Measurements from ENCODE around the gene TMEM255B. TPM values are rescaled to one million over a fixed set of nuclear protein-coding genes. Genes with fewer than 3 reads are reported as not detected.

TMEM255B gene
- total and polyA plus RNA-seq, 11 donors, result 1.4 to 20.3 (median 4.4) TPM

DNA sequence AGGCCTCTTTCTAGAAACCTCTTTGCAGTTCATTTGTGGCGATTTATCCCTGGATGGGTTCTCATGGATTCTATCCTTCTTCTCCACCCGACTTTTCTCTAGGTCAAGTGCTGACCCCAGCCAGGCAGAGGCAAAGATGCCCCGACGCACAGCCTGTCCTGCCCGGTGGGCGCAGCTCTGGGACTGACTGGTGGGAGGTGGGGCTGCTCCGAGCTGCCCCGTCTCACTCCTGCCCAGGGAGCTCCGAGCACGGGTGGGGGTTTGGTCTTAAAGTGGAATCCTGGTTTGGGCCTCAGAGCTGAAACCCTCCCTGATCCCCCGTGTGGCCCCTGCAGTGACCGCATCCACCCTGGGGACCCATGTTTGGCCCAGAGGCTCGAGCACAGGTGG, 60.3 kb downstream of the TMEM255B start:
- H3K4me3 ChIP-seq, result peak overlapping the region in 1 of 12 donors; percentile 12
- peak overlapping the region in 5 of 12 donors; percentile 13 to 89 (median 87) for H3K27ac ChIP-seq
- intact Hi-C loops (cut with DNase I), result loop anchor here in 7 of 10 donors (5.0 kb wide), 5 partner anchors 43 to 408 kb away; partner anchors contain the start of gene GAS6 (in 2 of the 7)
- H3K36me3 ChIP-seq, result peaks cover 4 to 33% (median 22%) of the 10 kb centered on the region in 9 donors
- peaks cover 19 to 71% (median 58%) of the 10 kb centered on the region in 12 donors for H3K4me1 ChIP-seq
- DNase-seq, result peak in 1 of 5 donors; percentile 60
- no peaks in the 10 kb centered on the region for H3K27me3 ChIP-seq
- 84 to 92% (median 88%) methylated on average over 11 to 13 of the region's 13 CpGs for WGBS, 4 donors
- H3K9me3 ChIP-seq, result no peaks in the 10 kb centered on the region
- TF ChIP-seq POLR2A (IDR thresholded peaks at IDR 0.05), result no peak
- TF ChIP-seq, protein P1, sequence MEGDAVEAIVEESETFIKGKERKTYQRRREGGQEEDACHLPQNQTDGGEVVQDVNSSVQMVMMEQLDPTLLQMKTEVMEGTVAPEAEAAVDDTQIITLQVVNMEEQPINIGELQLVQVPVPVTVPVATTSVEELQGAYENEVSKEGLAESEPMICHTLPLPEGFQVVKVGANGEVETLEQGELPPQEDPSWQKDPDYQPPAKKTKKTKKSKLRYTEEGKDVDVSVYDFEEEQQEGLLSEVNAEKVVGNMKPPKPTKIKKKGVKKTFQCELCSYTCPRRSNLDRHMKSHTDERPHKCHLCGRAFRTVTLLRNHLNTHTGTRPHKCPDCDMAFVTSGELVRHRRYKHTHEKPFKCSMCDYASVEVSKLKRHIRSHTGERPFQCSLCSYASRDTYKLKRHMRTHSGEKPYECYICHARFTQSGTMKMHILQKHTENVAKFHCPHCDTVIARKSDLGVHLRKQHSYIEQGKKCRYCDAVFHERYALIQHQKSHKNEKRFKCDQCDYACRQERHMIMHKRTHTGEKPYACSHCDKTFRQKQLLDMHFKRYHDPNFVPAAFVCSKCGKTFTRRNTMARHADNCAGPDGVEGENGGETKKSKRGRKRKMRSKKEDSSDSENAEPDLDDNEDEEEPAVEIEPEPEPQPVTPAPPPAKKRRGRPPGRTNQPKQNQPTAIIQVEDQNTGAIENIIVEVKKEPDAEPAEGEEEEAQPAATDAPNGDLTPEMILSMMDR (IDR thresholded peaks at IDR 0.05), result no peak
- ATAC-seq, result no peak

DNA sequence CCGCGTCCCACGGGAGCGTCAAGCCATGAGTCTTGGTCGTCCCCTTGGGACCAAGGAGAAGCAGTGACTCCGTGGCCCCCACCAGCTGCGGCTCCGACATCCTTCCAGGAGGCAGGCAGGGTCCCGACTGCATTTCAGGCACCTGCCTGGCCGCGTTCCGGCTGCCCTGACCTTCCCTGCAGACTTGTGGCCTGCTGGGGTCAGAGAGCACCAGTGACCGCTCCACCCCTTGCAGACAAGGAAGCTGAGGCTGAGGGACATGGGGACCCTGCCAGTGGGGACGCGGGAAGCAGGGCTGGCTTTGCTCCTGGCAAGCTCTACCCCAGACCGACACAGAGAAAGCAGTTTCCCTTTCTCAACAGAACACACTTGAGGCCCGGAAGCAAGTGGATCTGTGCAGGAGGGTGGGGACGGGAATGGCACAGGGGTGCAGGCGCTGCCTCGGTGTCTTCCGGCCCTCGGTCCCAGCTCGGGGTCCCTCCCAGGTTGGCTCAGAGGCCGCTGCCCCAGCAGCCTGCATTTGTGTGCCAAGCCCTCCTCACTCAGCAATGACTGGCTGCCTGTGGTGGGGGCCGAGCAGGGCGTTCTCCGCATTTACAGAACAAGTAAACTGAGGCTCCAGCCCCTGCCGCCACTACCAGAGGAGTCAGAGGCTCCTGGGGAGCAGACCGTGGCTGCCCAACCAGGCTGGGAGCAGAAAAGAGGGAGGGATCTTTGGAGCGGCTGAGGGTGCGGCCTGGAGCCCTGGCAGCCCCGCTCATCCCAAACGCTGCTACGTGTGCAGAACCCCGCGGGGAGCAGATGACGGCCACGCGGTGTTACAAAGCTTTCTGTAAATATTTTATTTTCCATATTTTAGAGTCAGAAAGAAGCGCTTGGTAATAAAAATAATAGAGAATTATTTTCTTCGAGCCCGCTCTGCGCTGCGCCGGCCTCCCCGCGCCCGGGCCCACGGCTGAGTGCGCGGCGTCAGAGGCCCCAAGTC, 61.0 kb downstream of the TMEM255B start:
- intact Hi-C loops (cut with DNase I), result loop anchor here (2.0 to 5.0 kb wide), 7 partner anchors 17 to 407 kb away; partner anchors contain the start of gene GAS6 (in 5 of the 10)
- H3K27me3 ChIP-seq, result no peaks in the 10 kb centered on the region
- no peaks in the 10 kb centered on the region for H3K9me3 ChIP-seq
- no peak for ATAC-seq
- WGBS, 4 donors, result 78 to 89% (median 86%) methylated on average over 42 to 52 of the region's 52 CpGs
- H3K36me3 ChIP-seq, result peaks cover 4 to 34% (median 28%) of the 10 kb centered on the region in 9 donors
- peaks cover 19 to 71% (median 58%) of the 10 kb centered on the region in 12 donors for H3K4me1 ChIP-seq
- H3K4me3 ChIP-seq, result peak overlapping the region in 6 of 12 donors; percentile 22 to 33 (median 24)
- H3K27ac ChIP-seq, result peak overlapping the region in 11 of 12 donors; percentile 65 to 89 (median 84)
- DNase-seq, result peak in 1 of 5 donors; percentile 60
- TF ChIP-seq POLR2A (IDR thresholded peaks at IDR 0.05), result no peak
- TF ChIP-seq, protein P1 (IDR thresholded peaks at IDR 0.05), result no peak

DNA sequence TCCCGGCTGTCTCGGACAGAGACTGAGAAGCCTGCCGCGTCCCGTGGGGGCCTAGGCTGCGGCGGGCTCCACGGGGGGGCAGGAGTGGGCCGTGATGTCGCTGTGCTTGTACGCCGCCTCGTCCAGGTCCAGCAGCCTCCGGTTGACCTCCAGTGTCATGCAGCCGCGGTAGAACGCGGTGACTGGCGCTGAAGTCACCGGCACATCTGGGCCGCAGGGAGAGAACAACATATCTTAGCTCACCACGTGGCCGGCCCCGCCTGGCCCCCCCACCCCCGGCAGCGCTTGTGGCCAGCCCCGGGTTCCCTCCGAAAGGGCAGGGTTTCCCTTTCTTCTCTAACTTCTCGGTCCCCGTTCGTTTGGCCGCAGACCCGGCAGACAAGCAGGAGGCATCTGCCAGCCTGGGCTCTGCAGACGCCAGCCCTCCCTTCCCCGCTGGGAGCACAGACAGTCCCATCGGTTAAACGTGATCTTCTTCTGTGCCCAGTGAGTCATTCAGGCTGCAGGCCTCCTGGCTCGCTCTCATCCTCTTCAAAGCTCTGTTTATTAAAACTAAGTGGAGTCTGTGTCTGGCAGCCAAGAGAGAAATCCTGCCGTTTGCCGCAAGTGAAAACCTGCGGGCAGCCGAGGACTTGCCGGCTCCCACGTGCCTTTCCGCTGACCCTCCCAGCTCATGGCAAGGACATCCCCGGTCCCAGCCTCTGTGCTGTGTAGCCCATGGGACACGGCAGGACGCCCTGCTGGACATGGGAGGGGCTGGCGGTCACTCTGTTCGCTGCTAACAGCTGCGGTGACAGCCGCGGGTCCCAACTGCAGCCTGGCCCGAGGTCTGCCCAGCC, 62.0 kb downstream of the TMEM255B start:
- intact Hi-C loops (cut with DNase I), result loop anchor here in 6 of 10 donors (1.0 to 5.0 kb wide), 4 partner anchors 16 to 42 kb away; partner anchors contain the start of gene GAS6 (in 3 of the 6)
- TF ChIP-seq, protein P1 (IDR thresholded peaks at IDR 0.05), result peak in 6 of 12 donors; percentile 9 to 42 (median 21)
- peak in 1 of 2 donors; percentile 20 for TF ChIP-seq POLR2A (IDR thresholded peaks at IDR 0.05)
- 8 to 18% (median 13%) methylated on average over 34 to 54 of the region's 54 CpGs for WGBS, 4 donors
- ATAC-seq (peak; percentile 78 to 83 (median 82)), DNase-seq (peak; percentile 78 to 90 (median 86))
- peaks cover 19 to 66% (median 56%) of the 10 kb centered on the region in 12 donors for H3K4me1 ChIP-seq
- peak overlapping the region in 8 of 12 donors; percentile 8 to 33 (median 22) for H3K4me3 ChIP-seq
- H3K36me3 ChIP-seq, result peaks cover 4 to 44% (median 38%) of the 10 kb centered on the region in 9 donors
- no peaks in the 10 kb centered on the region for H3K9me3 ChIP-seq
- H3K27me3 ChIP-seq, result no peaks in the 10 kb centered on the region
- peak overlapping the region; percentile 5 to 89 (median 83) for H3K27ac ChIP-seq
